ENCODE data around the gene VAMP8. TPM values are rescaled to one million over a fixed set of nuclear protein-coding genes. Genes with fewer than 3 reads are reported as not detected.

VAMP8 gene
- total RNA-seq, 6 donors from 2014 or later, result 62.8 to 289 (median 154) TPM

GRCh38 chr2:85547089-85547858 is 30.1 kb upstream of the VAMP8 start:
- no peaks in the 10 kb centered on the region for H3K9me3 ChIP-seq
- 88 to 100% methylated on average over 1 of the region's 1 CpG for WGBS, 2 donors
- no peak for DNase-seq
- H3K4me3 ChIP-seq, result no peak overlapping the region
- peaks cover 15 to 25% (median 18%) of the 10 kb centered on the region in 4 donors for H3K4me1 ChIP-seq
- TF ChIP-seq EP300 (IDR thresholded peaks at IDR 0.05), result no peak
- no peak for TF ChIP-seq POLR2A (IDR thresholded peaks at IDR 0.05)
- TF ChIP-seq, protein P1, sequence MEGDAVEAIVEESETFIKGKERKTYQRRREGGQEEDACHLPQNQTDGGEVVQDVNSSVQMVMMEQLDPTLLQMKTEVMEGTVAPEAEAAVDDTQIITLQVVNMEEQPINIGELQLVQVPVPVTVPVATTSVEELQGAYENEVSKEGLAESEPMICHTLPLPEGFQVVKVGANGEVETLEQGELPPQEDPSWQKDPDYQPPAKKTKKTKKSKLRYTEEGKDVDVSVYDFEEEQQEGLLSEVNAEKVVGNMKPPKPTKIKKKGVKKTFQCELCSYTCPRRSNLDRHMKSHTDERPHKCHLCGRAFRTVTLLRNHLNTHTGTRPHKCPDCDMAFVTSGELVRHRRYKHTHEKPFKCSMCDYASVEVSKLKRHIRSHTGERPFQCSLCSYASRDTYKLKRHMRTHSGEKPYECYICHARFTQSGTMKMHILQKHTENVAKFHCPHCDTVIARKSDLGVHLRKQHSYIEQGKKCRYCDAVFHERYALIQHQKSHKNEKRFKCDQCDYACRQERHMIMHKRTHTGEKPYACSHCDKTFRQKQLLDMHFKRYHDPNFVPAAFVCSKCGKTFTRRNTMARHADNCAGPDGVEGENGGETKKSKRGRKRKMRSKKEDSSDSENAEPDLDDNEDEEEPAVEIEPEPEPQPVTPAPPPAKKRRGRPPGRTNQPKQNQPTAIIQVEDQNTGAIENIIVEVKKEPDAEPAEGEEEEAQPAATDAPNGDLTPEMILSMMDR (IDR thresholded peaks at IDR 0.05), result no peak
- no peak for TF ChIP-seq POLR2AphosphoS5 (IDR thresholded peaks at IDR 0.05)
- ATAC-seq (ENCODE audit: low FRiP score in 2 of 2), result no peak
- H3K36me3 ChIP-seq, result peaks cover 15 to 95% (median 60%) of the 10 kb centered on the region in 4 donors
- peak overlapping the region in 1 of 4 donors; percentile 18 for H3K27ac ChIP-seq
- no peaks in the 10 kb centered on the region for H3K27me3 ChIP-seq

- DNase-seq, result no peak
- 74 to 87% methylated on average over 6 of the region's 6 CpGs for WGBS, 2 donors
- Histone ChIP-seq H3K36me3 (peaks cover 9 to 95% (median 60%) of the 10 kb centered on the region in 4 donors), H3K27ac (peak overlapping the region in 1 of 4 donors; percentile 30), H3K9me3 (no peaks in the 10 kb centered on the region), H3K4me3 (no peak overlapping the region), H3K27me3 (no peaks in the 10 kb centered on the region), H3K4me1 (peaks cover 7 to 17% (median 15%) of the 10 kb centered on the region in 4 donors)
- TF ChIP-seq, protein P1 (IDR thresholded peaks at IDR 0.05), result no peak
- TF ChIP-seq POLR2A (IDR thresholded peaks at IDR 0.05), result no peak
- TF ChIP-seq POLR2AphosphoS5 (IDR thresholded peaks at IDR 0.05), result no peak
- no peak for ATAC-seq (ENCODE audit: low FRiP score in 2 of 2)
Observed at GRCh38 chr2:85547859-85548607, 29.4 kb upstream of the VAMP8 start.

GRCh38 chr2:85548608-85548900 is 28.8 kb upstream of the VAMP8 start:
- no peak for ATAC-seq (ENCODE audit: low FRiP score in 2 of 2)
- TF ChIP-seq POLR2A (IDR thresholded peaks at IDR 0.05) (no peak), EP300 (IDR thresholded peaks at IDR 0.05) (no peak)
- TF ChIP-seq, protein P1 (IDR thresholded peaks at IDR 0.05), result no peak
- no peaks in the 10 kb centered on the region for H3K27me3 ChIP-seq
- H3K4me1 ChIP-seq, result peaks cover 4 to 12% (median 10%) of the 10 kb centered on the region in 4 donors
- DNase-seq, result no peak
- H3K27ac ChIP-seq, result peak overlapping the region in 1 of 4 donors; percentile 20
- no peaks in the 10 kb centered on the region for H3K9me3 ChIP-seq
- no peak overlapping the region for H3K4me3 ChIP-seq
- H3K36me3 ChIP-seq, result peaks cover 6 to 95% (median 59%) of the 10 kb centered on the region in 4 donors
- WGBS, 2 donors, result 69% methylated on average over 2 of the region's 2 CpGs

- Histone ChIP-seq H3K9me3 (no peaks in the 10 kb centered on the region), H3K4me1 (peaks cover 4 to 11% (median 9%) of the 10 kb centered on the region in 4 donors), H3K27ac (no peak overlapping the region), H3K4me3 (no peak overlapping the region), H3K27me3 (no peaks in the 10 kb centered on the region), H3K36me3 (peaks cover 4 to 95% (median 62%) of the 10 kb centered on the region in 4 donors)
- no peak for ATAC-seq (ENCODE audit: low FRiP score in 2 of 2)
- no peak for DNase-seq
- 80 to 81% methylated on average over 10 of the region's 10 CpGs for WGBS, 2 donors
- TF ChIP-seq, protein P1 (IDR thresholded peaks at IDR 0.05), result no peak
- TF ChIP-seq POLR2A (IDR thresholded peaks at IDR 0.05), result no peak
- TF ChIP-seq EP300 (IDR thresholded peaks at IDR 0.05), result no peak
- no peak for TF ChIP-seq POLR2AphosphoS5 (IDR thresholded peaks at IDR 0.05)
Observed at GRCh38 chr2:85549095-85549494, 28.3 kb upstream of the VAMP8 start.
